ENCODE measurements around the gene TIE1.

The TIE1 gene

DNA sequence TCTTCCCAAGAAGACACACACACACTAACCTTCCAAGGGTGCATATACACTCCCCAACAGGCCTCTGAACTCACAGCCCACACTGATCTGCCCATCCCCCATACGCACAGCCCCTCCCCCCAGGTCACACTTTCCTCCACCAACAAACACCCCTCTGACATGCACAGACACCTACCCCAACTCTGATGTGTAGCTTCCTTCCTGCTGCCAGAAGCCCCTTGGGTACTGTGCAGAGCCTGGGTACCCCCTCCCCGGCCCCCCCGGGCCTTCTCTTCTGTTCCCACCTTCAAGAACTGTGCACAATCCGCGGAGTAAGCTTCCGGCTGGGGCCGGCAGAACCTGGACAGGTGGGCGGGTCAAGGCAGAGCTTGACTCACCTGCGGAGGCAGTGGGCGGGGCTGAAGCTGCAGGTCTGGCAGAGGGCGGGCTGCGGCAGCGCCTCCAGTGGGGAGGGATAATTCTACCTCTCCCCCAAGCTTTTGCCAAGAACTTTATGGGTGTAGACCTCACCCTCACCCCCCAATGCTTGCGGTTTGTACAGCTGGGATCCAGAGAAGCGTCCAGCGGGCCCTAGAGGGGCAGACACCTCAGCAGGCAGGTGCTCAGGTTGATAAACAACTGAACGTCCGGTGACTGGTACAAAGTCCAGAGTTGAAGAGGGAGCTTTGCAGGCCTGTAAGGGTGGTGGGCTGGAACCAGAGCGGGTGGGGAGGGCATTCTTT lies 15.4 kb upstream of the TIE1 start, which contains the start of gene C1orf210:
Gene C1orf210 (minus strand): TSS at position 313 of the 722 bp plus-strand sequence. CDS start 2,311 bp downstream, outside the sequence.
- peaks cover 19% of the 10 kb centered on the region for H3K4me1 ChIP-seq (ENCODE audit: control insufficient read depth, insufficient read depth, low read length)
- peak within 1 kb of the TSS; percentile 61 for H3K4me3 ChIP-seq (ENCODE audit: low read depth, low read length)
- H3K36me3 ChIP-seq (ENCODE audit: control insufficient read depth, insufficient read depth, low read length), result no peaks in the 10 kb centered on the region
- no peak within 1 kb of the TSS for H3K27ac ChIP-seq (ENCODE audit: low read depth, low read length)
- H3K9ac ChIP-seq (ENCODE audit: low read length), result no peak within 1 kb of the TSS
- H3K27me3 ChIP-seq (ENCODE audit: control insufficient read depth, insufficient read depth, low read length), result no peaks in the 10 kb centered on the region
- H3K9me3 ChIP-seq (ENCODE audit: control insufficient read depth, insufficient read depth, low read depth, low read length), result no peaks in the 10 kb centered on the region

DNA sequence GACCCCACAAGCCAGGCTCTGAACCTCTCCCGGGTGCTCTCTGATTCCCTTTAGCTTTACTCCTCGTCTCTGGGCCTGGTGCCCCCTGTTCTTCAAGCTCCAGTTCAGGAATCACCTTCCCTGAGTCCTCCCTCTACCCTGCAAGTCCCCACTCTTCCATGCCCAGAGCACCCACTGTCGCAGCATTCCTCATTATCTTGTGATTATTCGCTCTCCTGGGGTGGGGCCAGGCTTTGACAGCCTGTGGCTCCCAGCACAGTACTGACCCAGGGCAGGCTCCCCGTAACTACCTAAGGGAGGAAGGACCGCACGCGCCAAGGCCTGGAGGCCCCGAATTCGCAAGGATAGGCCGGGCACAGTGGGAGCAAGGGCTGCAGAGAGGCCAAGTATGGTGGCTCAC lies 14.7 kb upstream of the TIE1 start:
- peaks cover 19% of the 10 kb centered on the region for H3K4me1 ChIP-seq (ENCODE audit: control insufficient read depth, insufficient read depth, low read length)
- no peak overlapping the region for H3K27ac ChIP-seq (ENCODE audit: low read depth, low read length)
- H3K9me3 ChIP-seq (ENCODE audit: control insufficient read depth, insufficient read depth, low read depth, low read length), result no peaks in the 10 kb centered on the region
- no peaks in the 10 kb centered on the region for H3K27me3 ChIP-seq (ENCODE audit: control insufficient read depth, insufficient read depth, low read length)
- H3K4me3 ChIP-seq (ENCODE audit: low read depth, low read length), result no peak overlapping the region; the same call in 1 of the 2 replicates
- H3K36me3 ChIP-seq (ENCODE audit: control insufficient read depth, insufficient read depth, low read length), result no peaks in the 10 kb centered on the region
- H3K9ac ChIP-seq (ENCODE audit: low read length), result no peak overlapping the region

DNA sequence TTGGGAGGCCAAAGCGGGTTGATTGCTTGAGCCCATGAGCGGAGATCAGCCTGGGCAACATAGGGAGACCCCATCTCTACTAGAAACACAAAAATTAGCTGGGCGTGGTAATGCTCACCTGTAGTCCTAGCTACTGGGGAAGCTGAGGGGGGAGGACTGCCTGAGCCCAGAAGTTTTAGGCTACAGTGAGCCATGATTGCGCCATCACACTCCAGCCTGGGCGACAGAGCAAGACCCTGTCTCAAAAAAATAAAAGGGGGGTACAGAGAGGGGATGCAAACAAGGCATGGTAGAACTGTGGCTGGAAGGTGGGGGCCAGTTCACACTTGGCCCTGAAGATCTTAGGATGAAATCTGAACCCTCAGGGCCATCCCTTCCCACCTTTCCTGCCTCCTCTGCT lies 14.2 kb upstream of the TIE1 start:
- H3K4me3 ChIP-seq (ENCODE audit: low read depth, low read length), result no peak overlapping the region
- peaks cover 19% of the 10 kb centered on the region for H3K4me1 ChIP-seq (ENCODE audit: control insufficient read depth, insufficient read depth, low read length)
- H3K9me3 ChIP-seq (ENCODE audit: control insufficient read depth, insufficient read depth, low read depth, low read length), result no peaks in the 10 kb centered on the region
- no peaks in the 10 kb centered on the region for H3K36me3 ChIP-seq (ENCODE audit: control insufficient read depth, insufficient read depth, low read length)
- H3K9ac ChIP-seq (ENCODE audit: low read length), result no peak overlapping the region
- H3K27ac ChIP-seq (ENCODE audit: low read depth, low read length), result no peak overlapping the region
- H3K27me3 ChIP-seq (ENCODE audit: control insufficient read depth, insufficient read depth, low read length), result no peaks in the 10 kb centered on the region

DNA sequence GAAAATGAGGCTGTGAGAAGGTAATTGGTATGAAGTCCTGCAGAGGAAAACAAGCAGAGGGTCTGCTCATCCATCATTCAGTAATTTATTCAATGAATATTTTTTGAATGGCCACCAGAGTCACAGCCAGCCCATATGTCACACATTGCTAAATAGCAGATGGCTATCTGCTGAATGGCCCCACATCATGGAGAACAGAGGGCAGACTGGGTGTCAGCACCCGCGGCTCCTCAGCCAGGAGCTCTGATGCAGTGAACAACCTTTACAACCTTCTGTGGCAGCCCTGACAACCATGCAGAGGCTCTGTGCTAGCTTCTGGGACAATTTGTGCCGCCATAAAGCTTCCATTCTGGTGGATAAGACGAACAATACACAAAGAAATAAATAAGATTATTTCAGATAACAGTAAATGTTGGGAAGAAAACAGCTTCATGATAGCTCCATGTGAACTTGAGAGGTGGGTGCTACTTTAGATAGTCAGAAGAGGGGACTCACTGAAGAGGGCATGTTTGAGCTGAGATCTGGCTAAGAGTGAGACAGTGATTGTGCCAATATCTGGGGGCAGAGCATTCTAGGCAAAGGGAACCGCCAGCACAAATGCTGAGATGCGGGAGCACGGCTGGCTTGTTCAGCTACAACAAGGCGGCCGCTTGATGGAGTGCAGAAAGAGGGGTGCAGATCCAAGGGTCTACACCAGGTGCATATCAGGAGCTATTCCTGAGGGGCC lies 12.6 kb upstream of the TIE1 start:
- peaks cover 19% of the 10 kb centered on the region for H3K4me1 ChIP-seq (ENCODE audit: control insufficient read depth, insufficient read depth, low read length)
- no peak overlapping the region for H3K27ac ChIP-seq (ENCODE audit: low read depth, low read length)
- no peak overlapping the region for H3K4me3 ChIP-seq (ENCODE audit: low read depth, low read length)
- H3K36me3 ChIP-seq (ENCODE audit: control insufficient read depth, insufficient read depth, low read length), result no peaks in the 10 kb centered on the region
- no peaks in the 10 kb centered on the region for H3K9me3 ChIP-seq (ENCODE audit: control insufficient read depth, insufficient read depth, low read depth, low read length)
- no peaks in the 10 kb centered on the region for H3K27me3 ChIP-seq (ENCODE audit: control insufficient read depth, insufficient read depth, low read length)
- no peak overlapping the region for H3K9ac ChIP-seq (ENCODE audit: low read length)

DNA sequence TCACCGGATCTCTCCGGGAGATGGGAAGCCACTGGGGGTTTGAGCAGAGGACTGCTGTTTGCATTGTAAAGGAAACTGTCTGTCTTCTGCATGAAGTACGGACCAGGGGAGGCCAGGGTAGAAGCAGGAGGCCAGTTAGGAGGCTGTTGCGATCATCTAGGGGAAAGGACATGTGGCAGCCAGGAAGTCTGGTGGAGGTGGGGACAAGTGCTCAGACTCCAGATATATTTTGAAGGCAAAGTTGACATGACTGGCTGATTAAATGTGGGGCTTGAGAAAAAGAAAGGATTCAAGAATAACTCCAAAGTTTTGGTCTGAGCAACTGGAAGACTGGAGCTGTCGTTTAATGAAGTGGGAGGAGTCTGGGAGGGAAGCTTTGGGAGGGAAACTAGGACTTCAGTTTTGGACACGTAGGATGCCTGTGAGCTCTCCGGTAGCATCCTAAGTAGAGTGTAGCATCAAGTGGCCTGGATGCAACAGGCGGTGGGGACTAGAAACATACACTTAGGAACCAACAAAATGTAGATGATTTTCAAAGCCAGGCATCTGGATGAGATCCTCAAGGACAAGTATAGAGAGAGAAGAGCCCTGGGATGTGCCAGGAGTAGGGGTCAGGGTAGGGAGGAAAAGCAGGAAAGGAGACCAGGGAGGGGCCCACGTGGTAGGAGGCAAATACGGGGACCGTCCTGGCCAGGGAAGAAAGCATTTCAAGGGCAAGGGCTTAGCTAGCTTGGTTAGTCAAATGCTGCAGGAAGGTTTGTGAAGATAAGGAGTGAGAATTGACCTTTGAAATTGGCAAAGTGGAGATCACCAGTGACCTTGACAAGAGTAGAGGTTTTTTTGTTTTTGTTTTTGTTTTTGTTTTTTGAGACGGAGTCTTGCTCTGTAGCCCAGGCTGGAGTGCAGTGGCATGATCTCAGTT lies 11.7 kb upstream of the TIE1 start:
- no peak overlapping the region for H3K27ac ChIP-seq (ENCODE audit: low read depth, low read length)
- H3K36me3 ChIP-seq (ENCODE audit: control insufficient read depth, insufficient read depth, low read length), result no peaks in the 10 kb centered on the region
- H3K9ac ChIP-seq (ENCODE audit: low read length), result no peak overlapping the region
- no peaks in the 10 kb centered on the region for H3K27me3 ChIP-seq (ENCODE audit: control insufficient read depth, insufficient read depth, low read length)
- H3K9me3 ChIP-seq (ENCODE audit: control insufficient read depth, insufficient read depth, low read depth, low read length), result no peaks in the 10 kb centered on the region
- peaks cover 19% of the 10 kb centered on the region for H3K4me1 ChIP-seq (ENCODE audit: control insufficient read depth, insufficient read depth, low read length)
- H3K4me3 ChIP-seq (ENCODE audit: low read depth, low read length), result no peak overlapping the region

DNA sequence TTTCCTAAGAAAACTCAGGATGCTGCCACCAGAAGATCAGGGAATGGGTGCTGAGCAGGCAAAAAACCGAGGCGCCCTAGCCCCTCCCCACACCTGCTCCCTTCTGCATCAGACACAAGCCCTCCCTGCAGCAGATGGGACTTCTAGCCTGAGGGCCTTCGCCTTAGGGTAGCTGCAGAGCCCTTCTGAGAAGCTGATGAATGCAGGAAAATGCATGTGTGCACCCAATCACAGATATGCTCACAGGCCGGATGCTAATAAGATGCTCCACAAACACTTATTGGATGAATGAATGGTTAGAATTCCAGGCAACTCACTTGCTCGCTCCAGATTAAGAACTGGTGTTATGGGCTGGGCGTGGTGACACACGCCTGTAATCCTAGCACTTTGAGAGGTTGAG lies 8.6 kb upstream of the TIE1 start:
- Histone ChIP-seq H3K4me1 (ENCODE audit: control insufficient read depth, insufficient read depth, low read length) (peaks cover 24% of the 10 kb centered on the region), H3K4me3 (ENCODE audit: low read depth, low read length) (no peak overlapping the region), H3K36me3 (ENCODE audit: control insufficient read depth, insufficient read depth, low read length) (no peaks in the 10 kb centered on the region), H3K27ac (ENCODE audit: low read depth, low read length) (no peak overlapping the region), H3K9ac (ENCODE audit: low read length) (no peak overlapping the region), H3K27me3 (ENCODE audit: control insufficient read depth, insufficient read depth, low read length) (no peaks in the 10 kb centered on the region), H3K9me3 (ENCODE audit: control insufficient read depth, insufficient read depth, low read depth, low read length) (no peaks in the 10 kb centered on the region)

DNA sequence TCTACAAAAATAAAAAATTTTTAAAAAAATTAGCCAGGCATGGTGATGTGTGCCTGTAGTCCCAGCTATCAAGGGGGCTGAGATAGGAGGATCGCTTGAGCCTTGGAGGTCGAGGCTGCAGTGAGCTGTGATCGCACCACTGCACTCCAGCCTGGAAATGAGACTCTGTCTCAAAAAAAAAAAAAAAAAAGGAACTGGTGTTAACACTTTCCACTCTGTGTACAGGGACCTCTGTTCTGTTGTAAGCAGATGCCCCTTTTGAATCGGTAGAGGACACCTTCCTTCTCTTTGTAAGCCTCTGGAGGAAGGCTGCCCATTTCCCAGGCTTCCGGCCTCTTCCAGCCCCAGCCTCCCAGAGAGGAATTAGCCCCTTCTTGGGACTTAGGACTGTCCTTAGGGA lies 8.1 kb upstream of the TIE1 start:
- Histone ChIP-seq H3K9ac (ENCODE audit: low read length) (no peak overlapping the region), H3K27ac (ENCODE audit: low read depth, low read length) (no peak overlapping the region), H3K9me3 (ENCODE audit: control insufficient read depth, insufficient read depth, low read depth, low read length) (no peaks in the 10 kb centered on the region), H3K4me1 (ENCODE audit: control insufficient read depth, insufficient read depth, low read length) (peaks cover 24% of the 10 kb centered on the region), H3K4me3 (ENCODE audit: low read depth, low read length) (no peak overlapping the region), H3K27me3 (ENCODE audit: control insufficient read depth, insufficient read depth, low read length) (no peaks in the 10 kb centered on the region), H3K36me3 (ENCODE audit: control insufficient read depth, insufficient read depth, low read length) (no peaks in the 10 kb centered on the region)

DNA sequence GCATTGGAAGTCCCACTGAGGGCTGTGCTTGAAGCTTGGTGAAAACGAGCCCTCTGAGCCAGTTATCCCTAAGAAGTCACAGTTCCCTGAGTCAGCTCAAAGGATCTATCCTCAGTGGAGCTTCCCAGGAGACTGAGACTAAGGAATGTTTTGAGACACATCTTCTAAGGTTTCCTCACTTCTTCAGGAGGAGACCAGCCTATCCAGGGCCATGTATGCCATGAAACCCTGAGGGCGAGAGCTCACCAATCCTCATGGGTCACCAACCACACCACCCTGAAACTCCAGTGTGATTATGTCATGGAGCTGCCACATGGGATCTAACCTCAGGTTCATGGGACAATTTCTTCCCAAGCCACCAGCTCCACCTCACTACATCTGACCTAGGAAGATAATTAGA lies 7.6 kb upstream of the TIE1 start:
- Histone ChIP-seq H3K27me3 (ENCODE audit: control insufficient read depth, insufficient read depth, low read length) (no peaks in the 10 kb centered on the region), H3K9me3 (ENCODE audit: control insufficient read depth, insufficient read depth, low read depth, low read length) (no peaks in the 10 kb centered on the region), H3K4me3 (ENCODE audit: low read depth, low read length) (no peak overlapping the region), H3K36me3 (ENCODE audit: control insufficient read depth, insufficient read depth, low read length) (no peaks in the 10 kb centered on the region), H3K9ac (ENCODE audit: low read length) (no peak overlapping the region), H3K4me1 (ENCODE audit: control insufficient read depth, insufficient read depth, low read length) (peaks cover 24% of the 10 kb centered on the region), H3K27ac (ENCODE audit: low read depth, low read length) (no peak overlapping the region)

DNA sequence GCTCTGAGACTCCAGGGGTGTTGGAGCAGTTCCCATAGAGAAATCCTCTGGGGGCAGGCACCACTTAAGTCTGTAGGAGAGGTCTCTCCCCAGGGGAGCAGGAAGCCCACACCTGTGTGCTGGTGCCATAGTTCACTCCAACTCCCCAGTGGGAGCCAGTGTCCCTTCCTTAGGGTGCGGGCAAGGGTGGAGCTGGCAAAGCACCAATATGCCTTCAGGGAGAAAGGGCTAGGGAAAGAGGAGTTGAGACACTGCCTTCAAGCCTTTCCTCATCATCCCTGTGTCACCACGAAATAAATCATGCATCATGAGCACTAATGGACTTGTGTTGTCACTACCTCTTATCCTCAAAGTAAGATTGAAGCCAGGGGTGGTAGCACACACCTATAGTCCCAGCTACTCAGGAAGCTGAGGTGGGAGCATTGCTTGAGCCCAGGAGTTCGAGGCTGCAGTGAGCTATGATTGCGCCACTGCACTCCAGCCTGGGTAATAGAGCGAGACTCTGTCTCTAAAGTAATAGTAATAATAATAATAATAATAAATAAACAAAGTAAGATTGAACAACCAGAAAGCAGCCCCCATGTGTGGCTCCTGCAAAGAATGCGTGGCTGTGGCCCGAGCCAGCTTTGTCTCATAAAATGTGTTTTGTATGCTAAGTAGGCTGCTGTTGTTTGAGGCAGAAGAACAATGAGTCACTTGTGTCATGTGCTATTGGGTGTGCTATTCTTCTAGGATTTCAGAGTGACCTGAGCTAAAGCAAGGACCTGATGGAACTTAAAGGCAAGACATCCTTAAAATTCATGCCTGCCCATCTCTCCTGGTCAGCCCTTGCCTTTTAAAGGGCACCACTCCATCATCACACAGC lies 6.7 kb upstream of the TIE1 start:
- Histone ChIP-seq H3K4me3 (ENCODE audit: low read depth, low read length) (no peak overlapping the region), H3K27me3 (ENCODE audit: control insufficient read depth, insufficient read depth, low read length) (no peaks in the 10 kb centered on the region), H3K27ac (ENCODE audit: low read depth, low read length) (no peak overlapping the region), H3K4me1 (ENCODE audit: control insufficient read depth, insufficient read depth, low read length) (peaks cover 27% of the 10 kb centered on the region), H3K9ac (ENCODE audit: low read length) (no peak overlapping the region), H3K36me3 (ENCODE audit: control insufficient read depth, insufficient read depth, low read length) (no peaks in the 10 kb centered on the region), H3K9me3 (ENCODE audit: control insufficient read depth, insufficient read depth, low read depth, low read length) (no peaks in the 10 kb centered on the region)

DNA sequence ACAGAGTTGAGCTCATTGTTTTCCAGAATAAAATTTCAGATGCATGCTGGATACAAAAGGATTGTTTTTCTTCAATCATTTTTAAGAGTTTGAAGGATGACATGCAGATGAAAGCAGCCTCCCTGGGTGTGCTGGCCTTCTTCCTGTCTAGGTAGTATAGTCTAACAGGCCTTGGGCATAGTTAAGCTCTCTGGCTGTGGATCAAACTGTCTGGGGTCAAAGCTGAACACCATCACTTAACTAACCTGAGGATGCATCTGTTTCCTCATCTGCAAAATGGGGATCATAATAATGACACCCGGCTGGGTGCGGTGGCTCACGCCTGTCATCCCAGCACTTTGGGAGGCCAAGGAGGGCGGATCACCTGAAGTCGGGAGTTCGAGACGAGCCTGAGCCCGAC lies 6.0 kb upstream of the TIE1 start:
- H3K36me3 ChIP-seq (ENCODE audit: control insufficient read depth, insufficient read depth, low read length), result no peaks in the 10 kb centered on the region
- no peak overlapping the region for H3K9ac ChIP-seq (ENCODE audit: low read length)
- H3K9me3 ChIP-seq (ENCODE audit: control insufficient read depth, insufficient read depth, low read depth, low read length), result no peaks in the 10 kb centered on the region
- H3K27me3 ChIP-seq (ENCODE audit: control insufficient read depth, insufficient read depth, low read length), result no peaks in the 10 kb centered on the region
- H3K4me1 ChIP-seq (ENCODE audit: control insufficient read depth, insufficient read depth, low read length), result peaks cover 34% of the 10 kb centered on the region
- H3K27ac ChIP-seq (ENCODE audit: low read depth, low read length), result no peak overlapping the region
- H3K4me3 ChIP-seq (ENCODE audit: low read depth, low read length), result no peak overlapping the region
